ENCODE results near the gene DLGAP1.

- no peak for TF ChIP-seq CTCF (IDR thresholded peaks at IDR 0.05; ENCODE audit: low read depth, low read length)
- TF ChIP-seq EZH2phosphoT487 (IDR thresholded peaks at IDR 0.05; ENCODE audit: low read depth): no peak
Observed at GRCh38 chr18:3979024-3979423, 476.1 kb downstream of the DLGAP1 start.
